Posterior vena cava (tissue), 2 donors: Measurements from ENCODE around the gene CORO1A. TPM values are rescaled to one million over a fixed set of nuclear protein-coding genes. Genes with fewer than 3 reads are reported as not detected.
A peak's percentile ranks its signal among the peaks of the same experiment; 100 is the strongest.
"Not testable (repeated sequence)": the region's sequence is repeated elsewhere in the genome, so short reads cannot be mapped to it uniquely, and the experiment has no call there.

Source experiments
- DNase-seq: peaks from one replicate; pipeline ENCODE4 v3.0.0-alpha.2; 2020; ENCODE audit warnings: low spot score
- intact Hi-C, 2 donors: fragments of 100-400 bp; cut with DNase I; formaldehyde crosslinking; loops; one replicate each; pipeline versions ENCODE4 v1.14.1 to v1.14.2; 2022 to 2023
- total RNA-seq, 2 donors: library from RNA; stranded (reverse); fragmentation: NEBNext Ultra II Directional; extraction: Animal tissue kit (Norgen Biotek cat#: 25700); gene quantifications; one replicate each; pipeline ENCODE4 v1.2.1, GENCODE V29; 2021
- donor health status: DM: yes; HTN: yes; CAD: no.
- donor health status: DM: yes; HTN: yes; CAD: no.

The CORO1A gene
- total RNA-seq, 2 donors from 2014 or later, result 38.1 to 49.8 TPM

DNA sequence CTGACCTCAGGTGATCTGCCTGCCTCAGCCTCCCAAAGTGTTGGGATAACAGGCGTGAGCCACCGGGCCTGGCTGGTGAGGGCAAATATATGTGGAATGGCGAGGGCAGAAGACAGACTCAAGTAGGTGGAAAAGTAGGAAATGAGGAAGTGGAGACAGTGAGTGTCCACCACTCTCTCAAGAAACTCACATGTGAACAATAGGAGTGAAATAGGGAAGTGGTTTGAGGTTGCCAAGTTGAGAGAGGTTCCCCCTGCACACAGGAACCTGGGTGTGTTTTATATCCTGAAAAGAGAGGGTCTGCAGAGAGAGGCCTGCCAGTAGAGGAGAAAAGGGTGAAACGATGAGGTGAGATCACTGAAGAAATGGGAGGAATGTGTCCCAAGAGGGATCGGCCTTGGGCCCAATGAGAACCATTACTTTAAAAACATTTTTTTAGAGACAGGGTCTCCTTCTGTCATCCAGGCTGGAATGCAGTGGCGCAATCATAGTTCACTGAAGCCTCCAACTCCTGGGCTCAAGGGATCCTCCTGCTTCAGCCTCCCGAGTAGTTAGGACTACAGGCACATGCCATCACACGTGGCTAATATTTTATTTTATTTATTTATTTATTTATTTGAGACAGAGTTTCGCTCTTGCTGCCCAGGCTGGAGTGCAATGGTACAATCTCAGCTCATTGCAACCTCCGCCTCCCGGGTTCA is 17.1 kb upstream of the CORO1A start:
- intact Hi-C loops, result no loop called here
- peak; percentile 35 for DNase-seq

DNA sequence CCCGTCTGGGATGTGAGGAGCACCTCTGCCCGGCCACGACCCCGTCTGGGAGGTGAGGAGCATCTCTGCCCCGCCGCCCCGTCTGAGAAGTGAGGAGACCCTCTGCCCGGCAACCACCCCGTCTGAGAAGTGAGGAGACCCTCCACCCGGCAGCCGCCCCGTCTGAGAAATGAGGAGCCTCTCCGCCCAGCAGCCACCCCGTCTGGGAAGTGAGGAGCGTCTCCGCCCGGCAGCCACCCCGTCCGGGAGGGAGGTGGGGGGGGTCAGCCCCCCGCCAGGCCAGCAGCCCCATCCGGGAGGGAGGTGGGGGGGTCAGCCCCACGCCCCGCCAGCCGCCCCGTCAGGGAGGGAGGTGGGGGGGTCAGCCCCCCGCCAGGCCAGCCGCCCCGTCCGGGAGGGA is 14.7 kb upstream of the CORO1A start:
- peak; percentile 55 for DNase-seq
- intact Hi-C loops, result not testable (repeated sequence)

- DNase-seq, result peak; percentile 5
- intact Hi-C loops, result not testable (repeated sequence)
These were observed 14.0 kb upstream of the CORO1A start for GRCh38 chr16:30169416-30169815.

- intact Hi-C loops, DNase-seq: not testable (repeated sequence)
These were observed 13.3 kb upstream of the CORO1A start for GRCh38 chr16:30170145-30170544.

- intact Hi-C loops, result no loop called here
- DNase-seq, result no peak
These were observed 10.3 kb upstream of the CORO1A start for GRCh38 chr16:30173054-30173453.

DNA sequence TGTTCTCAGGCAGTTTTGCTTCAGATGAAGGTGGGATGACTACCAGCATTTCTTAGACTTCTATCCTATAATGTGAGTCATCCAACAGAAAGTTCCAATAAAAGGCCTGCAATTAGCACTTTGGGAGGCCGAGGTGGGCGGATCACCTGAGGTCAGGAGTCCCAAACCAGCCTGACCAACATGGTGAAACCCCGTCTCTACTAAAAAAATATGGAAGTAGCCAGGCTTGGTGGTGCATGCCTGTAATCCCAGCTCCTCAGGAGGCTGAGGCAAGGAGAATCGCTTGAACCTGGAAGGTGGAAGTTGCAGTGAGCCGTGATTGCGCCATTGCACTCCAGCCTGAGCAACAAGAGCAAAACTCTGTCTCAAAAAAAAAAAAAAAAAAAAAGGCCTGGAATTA is 6.5 kb upstream of the CORO1A start:
- DNase-seq, intact Hi-C loops: not testable (repeated sequence)

DNA sequence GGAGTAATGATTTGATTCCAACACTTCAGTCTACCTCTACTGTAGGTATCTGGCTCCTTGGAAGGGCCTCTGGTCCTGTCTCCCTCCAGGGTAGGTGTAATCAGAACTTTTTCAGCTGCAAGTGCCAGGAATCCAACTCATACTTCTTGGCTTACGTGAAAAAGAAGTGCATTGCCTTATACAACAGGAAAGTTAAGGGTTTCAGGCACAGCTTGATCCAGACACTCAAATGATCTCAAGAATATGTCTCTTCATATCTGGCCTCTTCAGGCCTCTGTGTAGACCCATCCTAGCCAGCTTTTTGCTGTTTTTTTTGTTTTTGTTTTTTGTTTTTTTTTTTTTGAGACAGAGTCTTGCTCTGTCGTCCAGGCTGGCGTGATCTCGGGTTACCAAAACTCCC is 4.2 kb upstream of the CORO1A start:
- intact Hi-C loops, result no loop called here
- no peak for DNase-seq

DNA sequence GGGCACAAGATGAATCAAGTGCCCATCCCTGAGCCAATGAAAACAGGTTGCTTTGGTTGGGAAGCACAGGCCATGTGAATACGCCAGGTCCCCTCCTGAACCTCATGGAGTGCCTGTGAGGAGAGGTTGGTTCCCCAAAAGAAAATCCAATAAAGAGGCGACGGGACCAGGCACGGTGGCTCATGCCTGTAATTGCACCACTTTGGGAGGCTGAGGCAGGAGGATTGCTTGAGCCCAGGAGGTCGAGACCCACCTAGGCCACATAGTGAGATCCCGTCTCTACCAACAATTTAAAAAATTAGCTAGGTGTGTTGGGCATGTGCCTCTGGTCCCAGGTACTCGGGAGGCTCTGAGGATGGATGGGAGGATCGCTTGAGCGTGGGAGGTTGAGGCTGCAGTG is 3.5 kb upstream of the CORO1A start:
- intact Hi-C loops, result no loop called here
- DNase-seq, result no peak

DNA sequence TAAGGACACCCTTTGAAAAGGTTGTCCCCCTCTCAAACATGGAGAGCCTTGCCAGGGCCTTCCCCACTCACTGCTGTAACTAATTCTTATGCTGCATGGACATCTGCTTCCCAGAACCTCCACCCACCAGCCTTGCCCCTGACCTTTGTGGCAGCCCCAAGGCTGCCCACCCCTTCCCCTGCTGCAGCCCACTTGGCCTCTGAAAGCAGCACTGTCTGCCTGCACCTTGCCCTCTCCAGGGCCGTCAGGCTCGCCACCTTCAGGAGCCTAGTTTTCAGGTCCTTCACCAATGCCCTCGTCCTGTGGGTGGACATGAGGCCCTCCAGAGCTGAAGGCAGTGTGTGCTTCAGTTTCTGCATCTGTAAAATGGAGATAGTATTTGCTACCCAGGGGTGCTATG is 2.7 kb upstream of the CORO1A start:
- intact Hi-C loops, result no loop called here
- DNase-seq, result no peak

- intact Hi-C loops, result no loop called here
- peak; percentile 86 for DNase-seq
These were observed 891 bp downstream of the CORO1A start for GRCh38 chr16:30184096-30184890.

GRCh38 chr16:30184891-30185682 is 1.7 kb downstream of the CORO1A start:
- intact Hi-C loops, result no loop called here
- DNase-seq, result no peak

DNA sequence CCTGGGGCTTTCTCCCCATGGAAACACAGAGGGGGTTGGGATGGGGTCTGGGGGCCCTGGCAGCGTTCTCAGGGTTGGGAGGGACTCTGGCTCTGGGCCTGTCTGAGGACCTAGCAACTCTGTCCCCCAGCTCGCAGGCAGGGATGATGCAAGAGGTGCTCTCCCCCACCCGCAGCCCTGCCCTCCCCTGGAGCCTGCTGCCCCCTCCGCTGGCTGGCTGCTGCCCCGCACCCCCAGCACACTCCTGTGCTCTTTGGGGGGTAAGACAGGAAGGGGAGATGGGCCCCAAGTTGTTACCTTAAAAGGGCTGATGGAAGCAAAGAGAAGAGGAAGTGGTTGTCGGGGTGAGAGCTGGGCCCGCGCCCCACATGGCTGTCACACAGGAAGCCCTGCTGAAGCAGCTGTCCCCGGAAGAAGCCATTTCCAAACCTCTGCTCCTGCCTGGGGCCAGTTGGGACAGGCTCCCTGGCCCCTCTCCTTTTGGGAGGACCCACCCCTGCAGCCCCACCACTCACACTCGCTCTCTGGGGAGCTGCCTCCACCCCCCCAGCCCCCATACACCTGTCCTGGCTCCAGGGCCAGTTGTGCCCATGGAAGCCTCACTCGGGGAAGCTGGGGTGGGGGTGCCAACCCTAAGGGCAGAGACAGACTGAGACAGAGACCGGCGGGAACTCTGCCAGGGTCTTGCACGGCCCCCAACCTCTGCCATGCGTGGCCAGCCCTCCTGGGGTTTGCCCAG is 2.5 kb downstream of the CORO1A start:
- intact Hi-C loops, result no loop called here
- peak; percentile 85 for DNase-seq

DNA sequence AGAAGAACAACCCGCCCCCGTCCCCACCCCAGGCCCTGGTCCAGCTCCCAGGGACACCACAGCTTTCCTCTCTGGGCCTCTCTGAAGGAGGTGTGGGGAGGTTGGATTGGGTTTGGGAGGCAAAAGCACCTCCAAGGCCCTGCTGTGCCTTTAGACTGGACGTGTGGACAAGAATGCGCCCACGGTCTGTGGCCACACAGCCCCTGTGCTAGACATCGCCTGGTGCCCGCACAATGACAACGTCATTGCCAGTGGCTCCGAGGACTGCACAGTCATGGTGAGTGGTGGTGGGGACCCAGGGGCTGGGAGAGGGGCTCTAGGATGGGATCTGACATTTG is 3.0 kb downstream of the CORO1A start:
- no peak for DNase-seq
- intact Hi-C loops, result no loop called here

DNA sequence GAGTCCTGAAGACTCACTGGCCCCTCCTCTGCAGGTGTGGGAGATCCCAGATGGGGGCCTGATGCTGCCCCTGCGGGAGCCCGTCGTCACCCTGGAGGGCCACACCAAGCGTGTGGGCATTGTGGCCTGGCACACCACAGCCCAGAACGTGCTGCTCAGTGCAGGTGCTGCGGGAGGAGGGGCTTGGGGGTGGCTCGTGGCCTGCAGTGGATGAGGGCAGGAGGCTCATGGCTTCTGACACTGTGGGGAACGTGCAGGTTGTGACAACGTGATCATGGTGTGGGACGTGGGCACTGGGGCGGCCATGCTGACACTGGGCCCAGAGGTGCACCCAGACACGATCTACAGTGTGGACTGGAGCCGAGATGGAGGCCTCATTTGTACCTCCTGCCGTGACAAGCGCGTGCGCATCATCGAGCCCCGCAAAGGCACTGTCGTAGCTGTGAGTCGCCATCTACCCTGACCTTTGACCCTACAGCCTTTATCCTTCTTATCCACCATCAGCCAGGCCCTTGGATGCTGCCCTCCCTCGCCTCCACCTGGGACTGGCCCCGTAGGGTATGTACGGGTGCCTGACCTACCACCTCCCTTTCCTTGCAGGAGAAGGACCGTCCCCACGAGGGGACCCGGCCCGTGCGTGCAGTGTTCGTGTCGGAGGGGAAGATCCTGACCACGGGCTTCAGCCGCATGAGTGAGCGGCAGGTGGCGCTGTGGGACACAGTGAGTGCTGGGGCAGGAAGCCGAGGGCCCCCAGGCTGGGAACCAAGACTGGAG is 3.6 kb downstream of the CORO1A start:
- intact Hi-C loops, result no loop called here
- peak; percentile 93 for DNase-seq

- no peak for DNase-seq
- intact Hi-C loops, result no loop called here
These were observed 4.1 kb downstream of the CORO1A start for GRCh38 chr16:30187556-30187865.

- intact Hi-C loops, result no loop called here
- DNase-seq, result peak; percentile 77
These were observed 4.7 kb downstream of the CORO1A start for GRCh38 chr16:30187971-30188561.

DNA sequence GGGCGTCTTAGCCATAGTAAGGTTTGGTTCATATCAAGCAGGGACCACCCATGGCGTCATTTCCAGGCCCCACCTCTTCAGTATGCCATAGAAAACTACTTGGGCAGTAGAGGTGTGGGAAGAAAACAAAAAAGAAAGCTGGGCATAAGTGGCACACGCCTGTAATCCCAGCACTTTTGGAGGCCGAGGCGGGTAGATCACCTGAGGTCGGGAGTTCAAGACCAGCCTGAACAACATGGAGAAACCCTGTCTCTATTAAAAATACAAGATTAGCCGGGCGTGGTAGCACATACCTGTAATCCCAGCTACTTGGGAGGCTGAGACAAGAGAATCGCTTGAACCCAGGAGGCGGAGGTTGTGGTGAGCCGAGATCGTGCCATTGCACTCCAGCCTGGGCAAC is 7.8 kb downstream of the CORO1A start:
- intact Hi-C loops, result not testable (repeated sequence)
- DNase-seq, result peak; percentile 17

DNA sequence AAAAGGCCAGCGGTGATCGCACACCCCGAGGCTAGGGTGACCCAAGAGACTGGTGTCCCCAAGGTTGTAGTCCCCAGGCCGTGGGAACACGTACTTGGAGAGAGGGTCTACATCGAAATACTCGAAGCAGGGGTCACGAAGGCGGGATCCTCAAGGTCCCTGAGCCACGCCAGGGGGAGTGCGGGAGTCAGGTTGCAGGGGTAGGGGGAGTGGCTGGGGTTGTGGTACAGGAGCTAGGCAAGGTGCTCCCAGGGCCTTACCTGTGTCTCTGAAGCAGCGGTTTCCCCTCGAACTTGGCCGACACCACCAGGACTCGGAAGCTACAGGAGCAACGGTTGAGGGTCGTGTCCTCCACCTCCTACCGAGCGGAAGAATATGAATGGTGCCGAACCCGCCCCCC is 9.7 kb downstream of the CORO1A start:
- intact Hi-C loops, DNase-seq: not testable (repeated sequence)

GRCh38 chr16:30193615-30194014 is 10.2 kb downstream of the CORO1A start, which contains the start of the genes BOLA2B and SLX1A:
Gene BOLA2B (minus strand): TSS chr16:30193666. CDS start chr16:30193595, 71 bp downstream.
Gene SLX1A (plus strand): TSS chr16:30193875. CDS start chr16:30194085, 210 bp downstream.
- intact Hi-C loops, DNase-seq: not testable (repeated sequence)
